K562 (cell line): Measurements from ENCODE around the gene ATG4D. TPM values are rescaled to one million over a fixed set of nuclear protein-coding genes. Genes with fewer than 3 reads are reported as not detected.
A peak's percentile ranks its signal among the peaks of the same experiment; 100 is the strongest.

Experiments
- ATAC-seq: fragments of 200-7000 bp; cut with Tn5 transposase; 3 replicates; pipeline ENCODE4 v1.9.1; 2020; ENCODE audit warnings: moderate library complexity
- BruUV-seq: library from RNA; stranded (reverse); fragments of 400-500 nt; replicated peaks from 2 replicates; lab custom pipeline; 2021; lab: Mats Ljungman, UMichigan
- CTCF ChIA-PET: fragments of 300-600 bp; formaldehyde crosslinking; extraction: SDS; loops from one replicate; lab custom pipeline; 2021; ENCODE audit warnings: low intra/inter-chr PET ratio; lab: Yijun Ruan, JAX
- POLR2A ChIA-PET: fragments of 300-600, 350-650 bp; sonication (Branson Sonifier 250); formaldehyde crosslinking; extraction: SDS; loops from one replicate; lab custom pipeline; 2021; ENCODE audit warnings: antibody characterized with exemption, inconsistent platforms; lab: Yijun Ruan, JAX
- DNase-seq, 4 experiments: peaks; one replicate each; pipeline versions ENCODE4 v3.0.0 to v3.0.0-alpha.2; 2011 to 2018; ENCODE audit warnings: low spot score in 3 of 4, mixed read lengths in 3 of 4; ENCODE audit errors: extremely low read depth in 1 of 4
- FAIRE-seq: peaks from 2 replicates; lab custom pipeline; 2011; peaks lifted over from hg19 to GRCh38; lab: Jason Lieb, UNC
- H2AFZ ChIP-seq: 2 replicates; pipeline ENCODE4 v1.6.0; 2011; ENCODE audit warnings: low read depth, low read length, control low read depth, inconsistent platforms
- H3K27ac ChIP-seq: fragments of 200-600 bp; 3 replicates; pipeline ENCODE4 v1.8.0; 2011; ENCODE audit warnings: low read depth, mild to moderate bottlenecking, control low read depth, inconsistent platforms, low read length, moderate library complexity, mixed read lengths; ENCODE audit errors: extremely low read depth
- H3K27me3 ChIP-seq, 2 experiments: fragments of 300-600 bp in 1 of 2; 2 replicates in 1 of 2; 3 replicates in 1 of 2; pipeline versions ENCODE4 v1.6.0 to v1.8.0; 2011; ENCODE audit warnings: inconsistent platforms in 2 of 2, low read length in 2 of 2, mild to moderate bottlenecking in 1 of 2, mixed read lengths in 1 of 2, moderate library complexity in 1 of 2; ENCODE audit not compliant: control insufficient read depth in 2 of 2, insufficient read depth in 2 of 2
- H3K36me3 ChIP-seq: fragments of 300-600 bp; 3 replicates; pipeline ENCODE4 v1.8.0; 2011; ENCODE audit warnings: mild to moderate bottlenecking, low read length, inconsistent platforms; ENCODE audit not compliant: control insufficient read depth, insufficient read depth
- H3K4me1 ChIP-seq, 2 experiments: fragments of 200-600 bp in 1 of 2; replicated peaks in 1 of 2; 2 replicates in 1 of 2; 3 replicates in 1 of 2; pipeline versions ENCODE4 v1.5.1 to v1.8.0; 2011; ENCODE audit warnings: inconsistent platforms in 2 of 2, low read length in 2 of 2, mild to moderate bottlenecking in 1 of 2, mixed read lengths in 1 of 2, moderate library complexity in 1 of 2; ENCODE audit not compliant: control insufficient read depth in 2 of 2, insufficient read depth in 2 of 2
- H3K4me2 ChIP-seq: 2 replicates; pipeline ENCODE4 v1.6.1; 2011; ENCODE audit warnings: low read length, control low read depth, inconsistent platforms, mixed read lengths; ENCODE audit not compliant: insufficient read depth
- H3K4me3 ChIP-seq: fragments of 200-600 bp; sonication (generic), shearing (Covaris generic); 2 replicates; pipeline ENCODE4 v1.5.1; 2016; ENCODE audit warnings: control low read depth, inconsistent platforms
- H3K79me2 ChIP-seq: fragments of 200-600 bp; 3 replicates; pipeline ENCODE4 v1.8.0; 2011; ENCODE audit warnings: low read length, inconsistent platforms; ENCODE audit not compliant: control insufficient read depth, insufficient read depth
- H3K9ac ChIP-seq, 2 experiments: 2 replicates each; pipeline versions ENCODE4 v1.6.0 to v1.6.1; 2011; ENCODE audit warnings: low read depth in 2 of 2, low read length in 2 of 2, control low read depth in 1 of 2, inconsistent platforms in 1 of 2, mild to moderate bottlenecking in 1 of 2, mixed read lengths in 1 of 2; ENCODE audit not compliant: insufficient read depth in 1 of 2
- H3K9me1 ChIP-seq: one replicate; pipeline ENCODE4 v1.6.0; 2011; ENCODE audit warnings: inconsistent platforms, mild to moderate bottlenecking, low read length, moderate library complexity; ENCODE audit not compliant: control insufficient read depth, insufficient read depth
- H3K9me3 ChIP-seq: replicated peaks from 2 replicates; pipeline ENCODE4 v1.5.1; 2011; ENCODE audit warnings: low read depth, low read length, inconsistent platforms; ENCODE audit not compliant: control insufficient read depth, insufficient read depth
- H4K20me1 ChIP-seq: replicated peaks from 2 replicates; pipeline ENCODE4 v1.6.1; 2011; ENCODE audit warnings: low read length, inconsistent platforms, mixed read lengths; ENCODE audit not compliant: control insufficient read depth, insufficient read depth
- EHMT2 ChIP-seq: fragments of 450-650 bp; IDR thresholded peaks from 2 replicates; pipeline ENCODE4 v1.6.1; 2018; ENCODE audit warnings: antibody characterized with exemption
- POLR2H ChIP-seq: IDR thresholded peaks from 2 replicates; pipeline ENCODE4 v1.6.1; 2016; ENCODE audit warnings: missing genetic modification characterization, low read depth, mild to moderate bottlenecking, control low read depth, missing compliant biosample characterization, moderate library complexity
- SMARCC2 ChIP-seq: fragments of 450-650 bp; IDR thresholded peaks from 2 replicates; pipeline ENCODE4 v1.6.1; 2017; ENCODE audit warnings: antibody characterized with exemption, moderate library complexity, mild to moderate bottlenecking, low read depth
- ZNF24 ChIP-seq: fragments of 450-650 bp; IDR thresholded peaks from 2 replicates; pipeline ENCODE4 v1.6.1; 2016
- WGBS: fragments of 100-300 bp; shearing (Covaris generic); methylation state at CpG from one replicate; pipeline ENCODE4 v1.1.6; 2016; ENCODE audit warnings: low coverage, mixed read lengths; ENCODE audit not compliant: insufficient coverage; ENCODE audit errors: missing lambda C conversion rate; 5-methylcytosine and 5-hydroxymethylcytosine counted together
- in situ Hi-C: fragments of 300-500 bp; cut with MboI; formaldehyde crosslinking; loops from 4 replicates; pipeline ENCODE4 v1.15.0; 2018; ENCODE audit warnings: inconsistent platforms, mixed read lengths
- intact Hi-C: fragments of 100-400 bp; cut with micrococcal nuclease; formaldehyde crosslinking; loops from 2 replicates; pipeline ENCODE4 v1.14.2; 2022
- polyA plus RNA-seq, 8 experiments: library from polyadenylated mRNA; depleted of rRNA in 4 of 8; stranded (reverse) in 5 of 8; unstranded in 3 of 8; fragments of >200 nt; fragmentation: Nextera tagmentation in 2 of 8; fragmentation: Illumina TruSeq in 1 of 8; extraction: Ambion mirVana in 2 of 8; extraction: Trizol in 1 of 8; gene quantifications; 2 replicates each; pipeline versions ENCODE4 v1.2.1 to v1.2.3, GENCODE V29; 2011 to 2014; ENCODE audit warnings: inconsistent platforms in 1 of 8, missing spikeins in 1 of 8
- total RNA-seq, 7 experiments: library from RNA; depleted of rRNA in 6 of 7; stranded (reverse); fragments of >200 nt in 6 of 7; fragmentation: Illumina TruSeq in 2 of 7; extraction: Trizol in 2 of 7; gene quantifications; 2 replicates each; pipeline versions ENCODE4 v1.2.1 to v1.2.3, GENCODE V29; 2011 to 2021; ENCODE audit warnings: low replicate concordance in 1 of 7
- TF ChIP-seq, protein P1 (sequence below): sonication (generic); IDR thresholded peaks from 2 replicates; pipeline ENCODE4 v1.6.1; 2016

The ATG4D gene
- total and polyA plus RNA-seq, 9 of the 15 experiments (the other 6 are each of a cell fraction or from before 2014, with no cell fraction given), result 0.51 to 66.1 (median 22.9) TPM

- TF ChIP-seq, protein P1, sequence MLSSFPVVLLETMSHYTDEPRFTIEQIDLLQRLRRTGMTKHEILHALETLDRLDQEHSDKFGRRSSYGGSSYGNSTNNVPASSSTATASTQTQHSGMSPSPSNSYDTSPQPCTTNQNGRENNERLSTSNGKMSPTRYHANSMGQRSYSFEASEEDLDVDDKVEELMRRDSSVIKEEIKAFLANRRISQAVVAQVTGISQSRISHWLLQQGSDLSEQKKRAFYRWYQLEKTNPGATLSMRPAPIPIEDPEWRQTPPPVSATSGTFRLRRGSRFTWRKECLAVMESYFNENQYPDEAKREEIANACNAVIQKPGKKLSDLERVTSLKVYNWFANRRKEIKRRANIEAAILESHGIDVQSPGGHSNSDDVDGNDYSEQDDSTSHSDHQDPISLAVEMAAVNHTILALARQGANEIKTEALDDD, result no peak
Observed at GRCh38 chr19:10587022-10587838, 43.5 kb downstream of the ATG4D start, which contains the start of gene AP1M2 (continued).

DNA sequence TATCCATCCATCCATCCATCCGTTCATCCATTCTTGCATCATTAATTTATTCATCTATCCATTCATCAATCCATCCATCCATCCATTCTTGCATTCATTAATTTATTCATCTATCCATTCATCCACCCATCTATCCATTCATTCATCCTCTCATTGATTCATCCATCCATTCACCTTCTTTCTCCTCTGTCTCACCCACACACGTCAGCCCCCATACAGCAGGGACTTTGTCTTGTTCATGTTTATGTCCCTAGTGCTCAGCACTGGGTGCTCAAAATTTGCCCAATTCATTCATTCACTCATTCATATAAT is 44.1 kb downstream of the ATG4D start:
- intact Hi-C loops, result no loop called here
- 0 out of 2 replicates have a peak, but pooled peaks have one; percentile 2 for TF ChIP-seq EHMT2
- TF ChIP-seq POLR2H (tag), result no peak
- TF ChIP-seq ZNF24, result 0 out of 2 replicates have a peak, but pooled peaks have one; percentile 42
- TF ChIP-seq SMARCC2, result no peak
- ATAC-seq, result no peak
- H3K27me3 ChIP-seq, result peaks cover 0 to 10% of the 10 kb centered on the region in 2 experiments; a peak in 3 of 5 replicates
- H3K36me3 ChIP-seq, result no peaks in the 10 kb centered on the region
- POLR2A ChIA-PET, result no interaction called here
- H3K27ac ChIP-seq, result no peak overlapping the region
- no peak overlapping the region for H3K9ac ChIP-seq
- CTCF ChIA-PET, result no interaction called here
- H3K9me1 ChIP-seq, result no peaks in the 10 kb centered on the region
- in situ Hi-C loops, result no loop called here
- H3K4me2 ChIP-seq, result no peak overlapping the region
- H3K4me1 ChIP-seq, result peaks cover 5 to 9% of the 10 kb centered on the region in 2 experiments; a peak in 3 of 5 replicates
- peak in 1 of 4 experiments; percentile 4 for DNase-seq
- no peak for FAIRE-seq
- no peaks in the 10 kb centered on the region for H3K79me2 ChIP-seq
- no peak overlapping the region for H2AFZ ChIP-seq
- H4K20me1 ChIP-seq, result no peaks in the 10 kb centered on the region
- no peak overlapping the region for H3K4me3 ChIP-seq
- H3K9me3 ChIP-seq, result no peaks in the 10 kb centered on the region
- no TSS peak for BruUV-seq
- 5% methylated on average over 2 of the region's 2 CpGs for WGBS
